OCI-LY3 (cell line): ENCODE data around the gene STARD13.

Experiments
- EZH2phosphoT487 ChIP-seq: fragments of 200-600 bp; shearing (Covaris generic); IDR thresholded peaks from 2 replicates; pipeline ENCODE4 v1.6.1; 2018; ENCODE audit warnings: antibody characterized with exemption, mixed run types, low read depth
- TF ChIP-seq, protein P1 (sequence below): fragments of 200-600, 300-600 bp; sonication (generic); IDR thresholded peaks from 2 replicates; pipeline ENCODE4 v1.5.1; 2014; ENCODE audit warnings: antibody characterized with exemption, low read length, low read depth

DNA sequence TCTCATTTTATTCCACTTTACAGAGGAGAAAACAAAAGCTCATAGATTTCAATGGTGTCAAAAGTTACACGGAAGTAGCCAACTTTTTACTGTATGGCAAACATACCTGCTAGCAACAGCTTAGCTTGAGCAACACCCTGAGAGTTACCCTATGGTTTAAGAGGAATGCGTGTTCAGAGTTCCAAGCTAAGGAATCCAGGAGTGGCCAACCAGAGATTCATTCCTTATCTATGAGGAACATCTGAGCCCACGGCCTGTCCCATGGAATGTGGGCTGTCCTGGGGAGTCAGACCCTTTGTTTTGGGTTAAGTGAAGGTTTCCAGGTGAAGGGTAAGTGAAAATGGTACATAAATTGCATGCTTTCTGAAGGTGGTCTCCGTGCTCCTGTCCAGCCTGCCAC, 67.5 kb downstream of the STARD13 start:
- TF ChIP-seq, protein P1, sequence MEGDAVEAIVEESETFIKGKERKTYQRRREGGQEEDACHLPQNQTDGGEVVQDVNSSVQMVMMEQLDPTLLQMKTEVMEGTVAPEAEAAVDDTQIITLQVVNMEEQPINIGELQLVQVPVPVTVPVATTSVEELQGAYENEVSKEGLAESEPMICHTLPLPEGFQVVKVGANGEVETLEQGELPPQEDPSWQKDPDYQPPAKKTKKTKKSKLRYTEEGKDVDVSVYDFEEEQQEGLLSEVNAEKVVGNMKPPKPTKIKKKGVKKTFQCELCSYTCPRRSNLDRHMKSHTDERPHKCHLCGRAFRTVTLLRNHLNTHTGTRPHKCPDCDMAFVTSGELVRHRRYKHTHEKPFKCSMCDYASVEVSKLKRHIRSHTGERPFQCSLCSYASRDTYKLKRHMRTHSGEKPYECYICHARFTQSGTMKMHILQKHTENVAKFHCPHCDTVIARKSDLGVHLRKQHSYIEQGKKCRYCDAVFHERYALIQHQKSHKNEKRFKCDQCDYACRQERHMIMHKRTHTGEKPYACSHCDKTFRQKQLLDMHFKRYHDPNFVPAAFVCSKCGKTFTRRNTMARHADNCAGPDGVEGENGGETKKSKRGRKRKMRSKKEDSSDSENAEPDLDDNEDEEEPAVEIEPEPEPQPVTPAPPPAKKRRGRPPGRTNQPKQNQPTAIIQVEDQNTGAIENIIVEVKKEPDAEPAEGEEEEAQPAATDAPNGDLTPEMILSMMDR = no peak
- no peak for TF ChIP-seq EZH2phosphoT487
